ENCODE results near the gene KBTBD13.
"Not testable (repeated sequence)": the region's sequence is repeated elsewhere in the genome, so short reads cannot be mapped to it uniquely, and the experiment has no call there.

The KBTBD13 gene

GRCh38 chr15:65076486-65077290, at the start of gene KBTBD13:
TSS of gene KBTBD13 (plus strand) at chr15:65076746. CDS start at chr15:65076816, 70 bp downstream.
- DNase-seq: no peak

DNA sequence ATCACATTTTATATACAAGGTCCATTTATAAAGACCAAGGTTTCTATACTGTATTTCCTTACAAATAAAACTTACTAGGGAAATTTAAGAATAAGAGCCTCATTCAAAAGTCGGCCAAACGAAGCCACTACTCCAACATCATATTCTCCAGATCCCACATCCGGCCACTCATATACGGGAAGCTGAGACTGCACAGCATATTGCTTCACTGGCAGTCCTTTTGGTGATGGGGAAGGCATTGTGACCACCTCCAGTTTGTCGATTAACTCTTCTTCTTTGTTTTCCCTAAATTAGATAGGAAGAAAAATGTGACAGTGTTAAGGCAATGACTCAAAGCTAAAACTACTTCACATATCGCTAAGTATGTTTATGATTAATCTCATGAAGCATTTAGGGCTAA, 49.8 kb upstream of the KBTBD13 start:
- DNase-seq: no peak

GRCh38 chr15:65027593-65027992, 49.0 kb upstream of the KBTBD13 start:
- no peak for DNase-seq

DNA sequence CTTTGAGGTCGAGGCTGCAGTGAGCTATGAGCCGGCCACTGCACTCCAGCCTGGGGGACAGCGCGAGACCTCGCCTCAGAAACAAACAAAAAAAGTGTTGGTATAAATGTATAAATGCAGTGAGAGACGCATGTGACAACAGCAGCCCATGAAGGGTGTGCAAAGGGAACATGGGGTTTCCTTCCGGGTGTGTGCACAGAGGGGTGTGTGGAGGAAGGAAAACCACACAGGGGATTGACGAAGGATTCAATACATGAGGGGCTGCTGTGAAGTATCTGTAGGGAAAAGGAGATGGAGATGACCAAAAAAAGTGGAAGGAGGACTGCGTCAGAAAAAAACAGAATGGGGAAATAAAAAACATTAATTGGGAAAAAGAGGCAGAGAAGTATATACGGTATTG, 48.2 kb upstream of the KBTBD13 start:
- no peak for DNase-seq

GRCh38 chr15:65028921-65029735, 47.4 kb upstream of the KBTBD13 start, which contains the start of gene MTFMT:
TSS of gene MTFMT (minus strand) at chr15:65029639. CDS start at chr15:65029613, 26 bp downstream.
- peak; percentile 94 for DNase-seq

- DNase-seq: no peak
These were observed 46.8 kb upstream of the KBTBD13 start for GRCh38 chr15:65029736-65030208.

GRCh38 chr15:65032801-65033537, 43.6 kb upstream of the KBTBD13 start:
- peak; percentile 32 for DNase-seq

DNA sequence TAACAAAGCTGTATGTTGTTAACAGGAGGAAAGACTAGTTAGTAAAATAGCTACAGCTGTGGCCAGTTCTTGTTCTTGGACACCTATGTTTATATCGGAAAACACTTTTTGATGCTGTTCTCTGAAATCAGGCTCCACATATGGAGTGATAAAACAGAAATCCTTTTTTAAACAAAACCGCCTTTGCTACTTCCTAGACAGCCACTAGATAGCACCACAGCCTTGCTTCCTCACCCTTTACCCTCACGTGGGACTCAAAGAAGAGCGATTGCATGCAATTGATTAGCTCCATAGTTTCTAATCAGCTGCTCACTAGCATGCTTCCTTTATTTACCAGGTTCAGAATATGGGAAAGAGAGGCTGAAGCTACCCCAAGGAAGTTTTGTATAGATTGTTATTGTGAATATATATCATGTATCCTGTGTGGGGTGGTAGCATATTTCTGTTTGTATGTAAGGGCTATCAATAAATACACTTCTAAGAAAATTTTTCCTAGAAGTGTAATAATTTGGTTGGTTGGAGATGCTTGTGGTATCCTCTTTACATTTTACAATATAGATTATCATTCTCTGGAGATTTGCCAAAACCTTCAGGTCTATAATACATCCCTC, 42.8 kb upstream of the KBTBD13 start:
- no peak for DNase-seq

DNA sequence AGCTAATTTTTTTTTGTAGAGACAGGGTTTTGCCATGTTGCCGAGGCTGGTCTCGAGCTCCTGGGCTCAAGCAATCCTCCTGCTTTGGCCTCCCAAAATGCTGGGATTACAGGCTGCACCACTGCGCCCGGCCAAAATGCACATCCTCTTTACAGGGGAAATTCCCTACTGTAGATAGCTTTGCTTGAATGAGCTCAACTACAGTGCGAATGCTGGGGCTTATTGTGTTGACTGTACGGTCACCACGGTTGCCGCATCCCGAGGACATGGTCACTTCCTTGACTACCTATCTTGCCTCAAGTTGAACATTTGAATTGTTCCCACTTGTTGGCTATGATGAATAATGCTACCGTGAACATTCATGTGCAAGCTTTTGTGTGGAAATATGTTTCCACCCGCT, 41.8 kb upstream of the KBTBD13 start:
- no peak for DNase-seq

- no peak for DNase-seq
These were observed 39.2 kb upstream of the KBTBD13 start for GRCh38 chr15:65037309-65037708.

DNA sequence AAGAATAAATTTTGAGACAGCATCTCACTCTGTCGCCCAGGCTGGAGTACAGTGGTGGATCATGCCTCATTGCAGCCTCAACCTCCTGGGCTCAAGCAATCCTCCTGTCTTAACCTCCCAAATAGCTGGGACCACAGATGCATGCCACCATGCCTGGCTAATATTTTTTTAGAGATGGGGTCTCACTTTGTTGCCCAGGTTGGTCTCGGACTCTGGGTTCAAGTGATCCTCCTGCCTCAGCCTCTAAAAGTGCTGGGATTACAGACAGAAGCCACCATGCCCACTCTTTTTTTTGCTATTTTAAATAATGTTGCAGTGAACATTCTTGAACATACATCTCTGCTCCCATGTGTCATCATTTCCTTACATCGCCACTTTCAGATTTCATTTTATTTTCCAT, 38.1 kb upstream of the KBTBD13 start:
- DNase-seq: no peak

GRCh38 chr15:65038836-65039235, 37.7 kb upstream of the KBTBD13 start:
- DNase-seq: no peak

GRCh38 chr15:65040461-65040860, 36.1 kb upstream of the KBTBD13 start:
- DNase-seq: no peak

GRCh38 chr15:65041787-65042186, 34.8 kb upstream of the KBTBD13 start:
- DNase-seq: no peak

- no peak for DNase-seq
These were observed 33.7 kb upstream of the KBTBD13 start for GRCh38 chr15:65042776-65043327.

DNA sequence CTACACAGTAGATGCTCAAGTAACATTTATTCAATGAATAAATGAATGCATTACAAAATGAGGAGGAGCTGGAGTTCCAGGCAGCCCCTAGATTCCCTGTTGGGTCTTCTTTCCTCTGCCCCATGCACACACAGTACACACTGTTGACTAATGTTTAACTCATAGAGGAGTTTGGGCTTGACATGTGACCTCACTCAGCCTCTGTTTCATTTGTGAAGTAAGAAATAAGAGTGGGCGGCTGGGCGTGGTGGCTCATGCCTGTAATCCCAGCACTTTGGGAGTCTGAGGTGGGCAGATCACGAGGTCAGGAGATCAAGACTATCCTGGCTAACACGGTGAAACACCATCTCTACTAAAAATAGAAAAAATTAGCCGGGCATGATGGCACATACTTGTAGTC, 32.3 kb upstream of the KBTBD13 start:
- not testable (repeated sequence) for DNase-seq

DNA sequence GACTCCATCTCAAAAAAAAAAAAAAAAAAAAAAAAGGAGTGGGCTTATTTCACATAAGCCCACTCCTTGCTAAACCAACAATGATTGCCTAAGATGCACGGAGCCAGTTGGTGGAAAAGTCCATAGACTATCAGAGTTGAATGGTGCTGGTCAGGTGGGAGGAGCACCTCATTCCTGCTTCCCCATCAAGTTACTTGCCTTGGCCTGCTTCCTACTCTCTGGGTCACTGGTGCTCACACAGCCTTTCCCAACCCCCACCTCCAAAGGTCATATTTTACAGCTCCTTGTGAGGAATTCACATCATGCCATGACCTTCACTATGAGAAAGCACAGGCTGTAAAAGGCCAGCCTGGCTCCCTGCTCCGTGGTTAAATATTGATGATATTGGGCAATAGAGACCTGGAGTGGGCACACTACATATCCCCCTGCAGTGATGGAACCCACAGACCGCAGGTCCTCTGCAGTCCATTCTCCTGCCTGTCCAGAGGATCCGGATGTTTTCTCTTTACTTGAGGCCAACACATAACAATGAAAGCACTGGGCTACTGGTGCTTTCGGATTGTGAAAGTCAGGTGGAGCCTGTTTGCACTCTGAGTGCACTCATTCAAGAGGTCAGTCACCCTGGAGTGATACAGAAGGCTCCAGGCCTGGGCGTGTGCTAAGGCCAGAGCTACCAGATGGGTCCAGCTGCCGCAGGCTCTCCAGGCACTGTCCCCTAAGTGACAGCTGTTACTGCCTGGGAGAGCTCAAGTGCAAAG, 31.6 kb upstream of the KBTBD13 start, which contains the start of gene SLC51B:
TSS of gene SLC51B (plus strand) at position 664 of the 758 bp plus-strand sequence. CDS start 4,618 bp downstream, outside the sequence.
- DNase-seq: no peak

DNA sequence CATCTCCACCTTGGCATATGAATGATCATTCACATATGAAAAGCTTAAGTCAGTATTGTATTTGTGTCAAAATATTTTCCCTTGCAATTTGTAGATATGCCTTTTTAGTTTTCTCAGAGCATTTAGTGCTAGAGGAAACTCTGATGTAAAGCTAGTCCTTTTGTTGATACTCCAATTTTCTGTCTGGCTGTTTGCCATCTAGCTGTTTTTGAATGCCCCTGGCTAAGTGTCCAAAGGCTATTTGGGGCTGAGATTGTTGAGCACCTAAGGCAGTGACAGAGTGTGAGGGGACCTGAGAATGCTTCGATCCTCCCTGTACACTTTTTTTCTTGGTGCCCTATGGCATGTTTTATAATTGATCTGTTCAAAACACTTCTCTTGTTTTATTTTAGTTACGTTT, 28.3 kb upstream of the KBTBD13 start:
- DNase-seq: no peak

GRCh38 chr15:65049418-65049840, 27.1 kb upstream of the KBTBD13 start:
- DNase-seq: peak; percentile 83

GRCh38 chr15:65050270-65050669, 26.3 kb upstream of the KBTBD13 start:
- no peak for DNase-seq

- DNase-seq: no peak
These were observed 25.3 kb upstream of the KBTBD13 start for GRCh38 chr15:65051266-65051665.

Data from activated CD4-positive, alpha-beta T cell treated with anti-CD3 and anti-CD28 coated beads, Interleukin-2, amount 50 U/mL, for 1 hour (primary cell).